Left lung (tissue), 10 donors: ENCODE results near the gene DIAPH2. TPM values are rescaled to one million over a fixed set of nuclear protein-coding genes. Genes with fewer than 3 reads are reported as not detected.
A peak's percentile ranks its signal among the peaks of the same experiment; 100 is the strongest.
"Not testable (repeated sequence)": the region's sequence is repeated elsewhere in the genome, so short reads cannot be mapped to it uniquely, and the experiment has no call there.

Experiments used
- ATAC-seq: fragments of 200-7000 bp; cut with Tn5 transposase; one replicate; pipeline ENCODE4 v1.9.1; 2020; ENCODE audit warnings: moderate library complexity
- DNase-seq, 4 donors: peaks; one replicate each; pipeline ENCODE4 v3.0.0-alpha.2; 2013 to 2020
- H3K27ac ChIP-seq, 2 donors: fragments of 200-600 bp; sonication (generic) in 1 of 2; one replicate each; pipeline versions ENCODE4 v1.5.0 to v1.8.0; 2020 to 2021
- H3K27me3 ChIP-seq, 2 donors: fragments of 200-600 bp; sonication (generic) in 1 of 2; one replicate each; pipeline versions ENCODE4 v1.5.0 to v1.8.0; 2020 to 2021
- H3K36me3 ChIP-seq, 2 donors: fragments of 200-600 bp; sonication (generic) in 1 of 2; one replicate each; pipeline versions ENCODE4 v1.5.0 to v1.8.0; 2020 to 2021
- H3K4me1 ChIP-seq, 2 donors: fragments of 200-600 bp; one replicate each; pipeline ENCODE4 v1.8.0; 2021
- H3K4me3 ChIP-seq, 2 donors: fragments of 200-600 bp; sonication (generic) in 1 of 2; one replicate each; pipeline versions ENCODE4 v1.5.0 to v1.8.0; 2020 to 2021; ENCODE audit warnings: mild to moderate bottlenecking in 1 of 2
- H3K9me3 ChIP-seq, 2 donors: fragments of 200-600 bp; sonication (generic) in 1 of 2; one replicate each; pipeline versions ENCODE4 v1.5.0 to v1.8.0; 2020 to 2021
- intact Hi-C, 2 donors: fragments of 100-400 bp; cut with DNase I; formaldehyde crosslinking; loops; one replicate each; pipeline versions ENCODE4 v1.11.2 to v1.14.2; 2022
- polyA plus RNA-seq, 6 donors: library from polyadenylated mRNA; unstranded; fragments of 120-200 nt; gene quantifications; one replicate each; pipeline ENCODE4 v1.2.1, GENCODE V29; 2013; ENCODE audit not compliant: insufficient read length in 6 of 6
- total RNA-seq, 2 donors: library from RNA; stranded (reverse); fragmentation: NEBNext Ultra II Directional; extraction: Animal tissue kit (Norgen Biotek cat#: 25700); gene quantifications; one replicate each; pipeline ENCODE4 v1.2.1, GENCODE V29; 2021
- TF ChIP-seq, protein P1 (sequence below), 2 donors: fragments of 200-600 bp; sonication (generic) in 1 of 2; IDR thresholded peaks; one replicate each; pipeline versions ENCODE4 v1.5.0 to v1.8.0; 2021; ENCODE audit warnings: antibody characterized with exemption in 2 of 2
- donor health status: DM: no; HTN: yes; CAD: no.
- donor health status: DM: no; HTN: no; CAD: no.

The DIAPH2 gene
- total and polyA plus RNA-seq, 8 donors, result 14.6 to 34.1 (median 16.4) TPM

DNA sequence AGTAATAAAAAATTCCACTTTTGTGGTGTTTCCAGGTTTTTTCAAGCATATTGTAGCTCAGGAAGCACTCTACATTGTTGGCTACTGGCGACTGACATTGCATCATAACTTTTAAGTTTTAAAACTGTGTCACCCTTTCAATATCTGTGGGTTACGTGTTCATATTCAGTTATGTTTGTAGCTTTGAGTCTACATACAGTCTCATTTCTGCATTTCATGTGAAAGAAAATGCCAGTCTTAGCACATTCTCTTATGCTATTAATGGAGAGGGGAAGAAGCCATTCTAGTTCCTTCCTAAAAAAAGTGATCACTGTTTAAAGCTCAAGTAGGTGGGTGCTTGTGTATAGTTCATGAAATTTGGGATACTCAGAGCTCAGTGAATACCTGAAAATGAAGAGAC, 38.1 kb downstream of the DIAPH2 start:
- H3K9me3 ChIP-seq, result no peaks in the 10 kb centered on the region
- peak; percentile 56 for ATAC-seq
- intact Hi-C loops, result no loop called here
- H3K36me3 ChIP-seq, result no peaks in the 10 kb centered on the region
- DNase-seq, result no peak
- TF ChIP-seq, protein P1, sequence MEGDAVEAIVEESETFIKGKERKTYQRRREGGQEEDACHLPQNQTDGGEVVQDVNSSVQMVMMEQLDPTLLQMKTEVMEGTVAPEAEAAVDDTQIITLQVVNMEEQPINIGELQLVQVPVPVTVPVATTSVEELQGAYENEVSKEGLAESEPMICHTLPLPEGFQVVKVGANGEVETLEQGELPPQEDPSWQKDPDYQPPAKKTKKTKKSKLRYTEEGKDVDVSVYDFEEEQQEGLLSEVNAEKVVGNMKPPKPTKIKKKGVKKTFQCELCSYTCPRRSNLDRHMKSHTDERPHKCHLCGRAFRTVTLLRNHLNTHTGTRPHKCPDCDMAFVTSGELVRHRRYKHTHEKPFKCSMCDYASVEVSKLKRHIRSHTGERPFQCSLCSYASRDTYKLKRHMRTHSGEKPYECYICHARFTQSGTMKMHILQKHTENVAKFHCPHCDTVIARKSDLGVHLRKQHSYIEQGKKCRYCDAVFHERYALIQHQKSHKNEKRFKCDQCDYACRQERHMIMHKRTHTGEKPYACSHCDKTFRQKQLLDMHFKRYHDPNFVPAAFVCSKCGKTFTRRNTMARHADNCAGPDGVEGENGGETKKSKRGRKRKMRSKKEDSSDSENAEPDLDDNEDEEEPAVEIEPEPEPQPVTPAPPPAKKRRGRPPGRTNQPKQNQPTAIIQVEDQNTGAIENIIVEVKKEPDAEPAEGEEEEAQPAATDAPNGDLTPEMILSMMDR (IDR thresholded peaks at IDR 0.05), result no peak
- peak overlapping the region in 1 of 2 donors; percentile 3 for H3K27ac ChIP-seq
- H3K4me1 ChIP-seq, result peaks cover 0 to 6% of the 10 kb centered on the region in 2 donors
- no peaks in the 10 kb centered on the region for H3K27me3 ChIP-seq
- no peak overlapping the region for H3K4me3 ChIP-seq

DNA sequence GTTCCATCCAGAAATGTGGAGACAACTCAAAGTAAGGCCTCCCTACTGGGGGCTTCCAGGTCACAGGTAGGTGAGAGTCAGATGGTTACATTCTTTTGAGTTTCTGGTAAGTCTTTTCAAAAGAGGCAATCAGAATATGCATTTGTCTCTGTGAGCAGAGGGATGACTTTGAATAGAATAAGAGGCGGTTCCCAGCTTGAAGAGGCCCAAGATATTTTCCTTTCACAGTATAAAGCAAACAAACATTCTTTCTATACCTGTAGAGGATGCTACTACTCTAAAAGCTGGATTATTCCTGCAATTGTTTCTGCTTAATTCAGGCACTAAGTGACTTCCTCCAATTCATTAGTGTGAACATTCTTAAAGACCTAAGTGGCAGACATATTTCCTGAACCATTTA, 44.4 kb downstream of the DIAPH2 start:
- Histone ChIP-seq H3K4me1 (peaks cover 0 to 3% of the 10 kb centered on the region in 2 donors), H3K27ac (no peak overlapping the region), H3K4me3 (no peak overlapping the region), H3K36me3 (no peaks in the 10 kb centered on the region), H3K9me3 (no peaks in the 10 kb centered on the region), H3K27me3 (no peaks in the 10 kb centered on the region)
- intact Hi-C loops, result no loop called here
- no peak for DNase-seq
- TF ChIP-seq, protein P1 (IDR thresholded peaks at IDR 0.05), result no peak
- ATAC-seq, result no peak

DNA sequence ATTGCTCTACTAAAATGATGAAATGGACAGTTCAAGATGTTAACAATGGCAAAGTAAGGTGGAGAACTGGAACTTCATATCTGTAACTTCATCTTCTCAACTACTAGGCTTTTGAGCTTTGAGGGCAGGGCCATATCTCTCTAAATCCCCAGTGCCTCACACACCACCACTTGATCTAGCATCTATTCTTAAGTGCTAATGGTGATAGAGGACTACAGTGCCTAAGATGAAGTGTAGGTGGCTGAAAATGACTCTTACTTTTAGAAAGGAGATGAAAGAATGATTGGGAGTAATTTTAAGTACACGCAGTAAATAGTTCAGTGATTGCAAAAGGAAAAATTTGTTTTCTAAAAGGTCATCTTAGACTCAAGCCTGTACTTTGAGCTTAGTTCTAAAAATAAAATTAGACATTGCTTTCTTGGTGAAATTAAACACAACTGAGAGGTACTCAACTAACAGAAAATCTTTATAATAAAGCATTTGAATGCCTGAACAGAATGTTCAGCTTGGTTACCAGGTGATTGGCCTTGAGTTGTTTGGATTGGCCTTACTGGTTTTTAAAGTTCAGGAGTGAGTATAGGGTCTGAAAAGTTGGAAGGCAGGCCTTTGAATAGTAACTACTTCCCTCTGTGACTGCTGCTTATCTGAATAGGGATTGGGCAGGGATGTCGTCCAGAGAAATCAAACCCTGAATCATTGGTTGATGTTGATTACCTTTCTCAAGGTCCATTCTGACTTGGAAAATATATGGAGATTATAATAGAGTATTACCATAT, 45.4 kb downstream of the DIAPH2 start:
- intact Hi-C loops, result no loop called here
- H3K36me3 ChIP-seq, result no peaks in the 10 kb centered on the region
- no peak overlapping the region for H3K27ac ChIP-seq
- DNase-seq (no peak), ATAC-seq (peak; percentile 81)
- no peak overlapping the region for H3K4me3 ChIP-seq
- H3K4me1 ChIP-seq, result peaks cover 0 to 3% of the 10 kb centered on the region in 2 donors
- no peaks in the 10 kb centered on the region for H3K9me3 ChIP-seq
- no peaks in the 10 kb centered on the region for H3K27me3 ChIP-seq
- TF ChIP-seq, protein P1 (IDR thresholded peaks at IDR 0.05), result no peak

DNA sequence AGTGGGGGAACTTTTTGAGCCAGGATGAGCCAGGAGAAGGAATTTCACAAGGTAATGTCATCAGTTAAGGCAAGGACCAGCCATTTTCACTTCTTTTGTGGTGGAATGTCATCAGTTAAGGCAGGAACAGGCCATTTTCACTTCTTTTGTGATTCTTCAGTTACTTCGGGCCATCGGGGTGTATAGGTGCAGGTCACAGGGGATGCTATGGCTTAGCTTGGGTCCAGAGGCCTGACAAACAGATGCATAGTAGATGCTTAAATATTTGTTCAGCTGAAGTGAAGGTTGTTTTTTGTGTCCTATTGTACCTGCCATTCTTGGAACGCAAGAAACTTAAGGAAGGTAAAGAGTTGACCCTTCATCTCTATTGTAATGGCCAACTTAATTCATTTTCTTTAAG, 46.4 kb downstream of the DIAPH2 start:
- DNase-seq, H3K4me1 ChIP-seq, intact Hi-C loops, H3K9me3 ChIP-seq, ATAC-seq, H3K27ac ChIP-seq, H3K36me3 ChIP-seq, H3K4me3 ChIP-seq, H3K27me3 ChIP-seq: not testable (repeated sequence)

DNA sequence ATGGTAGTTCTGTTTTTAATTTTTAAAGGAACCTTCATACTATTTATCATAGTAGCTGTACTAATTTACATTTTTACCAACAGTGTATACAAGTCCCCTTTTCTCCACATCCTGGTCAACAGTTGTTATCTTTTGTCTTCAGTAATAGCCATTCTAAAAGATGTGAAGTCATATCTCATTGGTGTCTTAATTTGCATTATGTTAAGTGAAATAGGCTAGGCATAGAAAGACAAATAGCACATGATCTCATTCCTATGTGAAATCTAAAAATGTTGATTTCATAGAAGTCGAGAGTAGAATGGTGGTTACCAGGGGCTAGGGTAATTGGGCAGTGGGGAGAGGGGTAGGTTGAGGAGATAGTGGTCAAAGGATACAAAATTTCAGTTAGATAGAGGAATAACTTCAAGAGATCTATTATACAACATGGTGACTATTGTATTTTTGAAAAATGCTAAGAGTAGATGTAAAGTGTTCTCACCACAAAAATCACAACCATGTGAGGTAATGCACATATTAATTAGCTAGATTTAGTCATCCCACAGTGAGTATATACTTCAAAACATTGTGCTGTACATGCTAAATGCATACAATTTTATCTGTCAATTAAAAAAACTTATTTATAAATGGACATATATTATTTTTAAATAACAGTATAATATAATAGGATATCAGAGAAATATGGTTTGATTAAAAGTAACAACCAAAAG, 58.9 kb downstream of the DIAPH2 start:
- no peaks in the 10 kb centered on the region for H3K36me3 ChIP-seq
- H3K27me3 ChIP-seq, result peaks cover 0 to 4% of the 10 kb centered on the region in 2 donors
- intact Hi-C loops, result no loop called here
- ATAC-seq, result no peak
- no peaks in the 10 kb centered on the region for H3K9me3 ChIP-seq
- no peak overlapping the region for H3K27ac ChIP-seq
- TF ChIP-seq, protein P1 (IDR thresholded peaks at IDR 0.05), result no peak
- no peak for DNase-seq
- no peak overlapping the region for H3K4me3 ChIP-seq
- no peaks in the 10 kb centered on the region for H3K4me1 ChIP-seq
